ENCODE data around the gene CFAP100.

GRCh38 chr3:126452213-126452612 is 57.5 kb downstream of the CFAP100 start:
- TF ChIP-seq RAD21 (IDR thresholded peaks at IDR 0.05; ENCODE audit: low read length): no peak
- no peak for TF ChIP-seq CTCF (conservative IDR thresholded peaks at IDR 0.05; ENCODE audit: low read depth, low read length)
